HG02884 (cell line): ENCODE measurements around the gene DCTD.

Experiments used
- ATAC-seq: cut with Tn5 transposase; IDR thresholded peaks from one replicate; pipeline ENCODE4 v1.9.1; 2021; ENCODE audit warnings: mild to moderate bottlenecking, moderate library complexity; ENCODE audit not compliant: unreplicated experiment

The DCTD gene

DNA sequence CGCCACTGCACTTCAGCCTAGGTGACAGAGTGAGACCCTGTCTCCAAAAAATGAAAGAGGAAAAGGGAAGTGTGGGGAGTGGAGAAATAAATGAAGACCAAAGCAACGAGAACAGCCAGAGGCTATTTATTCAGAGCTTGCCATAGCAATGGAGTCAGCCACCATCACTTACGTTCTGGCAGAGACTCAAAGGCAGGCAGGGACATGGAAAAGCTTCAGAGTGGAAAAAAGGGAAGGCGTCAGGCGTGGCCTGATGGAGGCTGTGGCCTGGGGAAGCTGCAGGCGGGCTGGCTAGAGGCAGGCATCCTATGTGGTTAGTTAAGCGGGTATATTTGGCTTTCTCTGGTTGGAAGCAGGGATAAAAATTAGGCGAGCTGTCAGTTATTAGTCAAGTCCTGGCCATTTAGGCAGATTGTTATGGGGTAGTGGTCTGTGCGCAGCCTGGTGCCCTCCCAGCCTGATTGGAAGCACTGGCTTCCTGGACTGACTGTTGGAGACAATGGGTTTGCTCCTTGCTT lies 73.3 kb downstream of the DCTD start:
- no peak for ATAC-seq

DNA sequence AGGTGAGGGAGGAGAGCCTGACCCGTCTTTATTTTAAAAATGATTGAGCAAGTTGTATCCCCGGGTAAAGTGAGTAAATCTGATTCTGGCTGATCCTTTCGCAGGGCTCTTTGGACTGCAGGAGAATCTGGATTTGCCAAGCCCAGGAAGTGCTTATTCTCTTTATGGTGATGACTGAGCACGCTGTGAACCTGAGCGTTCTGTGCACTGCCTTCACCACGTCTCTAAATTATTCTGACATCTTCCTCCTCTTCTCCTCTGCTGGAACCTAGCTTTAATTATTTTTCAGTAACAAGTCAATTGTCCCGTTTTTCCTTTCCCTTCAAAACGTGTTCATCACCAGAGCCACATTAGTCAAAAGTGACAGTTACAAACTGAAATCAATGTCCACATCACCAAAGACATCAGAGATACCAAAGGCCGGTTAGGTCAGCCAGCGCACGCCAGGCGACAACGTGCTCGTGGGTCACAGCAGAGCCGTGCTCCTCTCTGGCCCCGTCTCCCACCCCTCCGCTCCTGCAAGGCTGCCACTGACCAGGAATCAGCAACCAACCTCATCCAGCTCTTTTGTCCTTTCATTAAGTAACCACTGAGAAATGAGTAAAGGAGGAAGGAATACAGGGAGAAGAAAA lies 74.3 kb downstream of the DCTD start:
- ATAC-seq = no peak

DNA sequence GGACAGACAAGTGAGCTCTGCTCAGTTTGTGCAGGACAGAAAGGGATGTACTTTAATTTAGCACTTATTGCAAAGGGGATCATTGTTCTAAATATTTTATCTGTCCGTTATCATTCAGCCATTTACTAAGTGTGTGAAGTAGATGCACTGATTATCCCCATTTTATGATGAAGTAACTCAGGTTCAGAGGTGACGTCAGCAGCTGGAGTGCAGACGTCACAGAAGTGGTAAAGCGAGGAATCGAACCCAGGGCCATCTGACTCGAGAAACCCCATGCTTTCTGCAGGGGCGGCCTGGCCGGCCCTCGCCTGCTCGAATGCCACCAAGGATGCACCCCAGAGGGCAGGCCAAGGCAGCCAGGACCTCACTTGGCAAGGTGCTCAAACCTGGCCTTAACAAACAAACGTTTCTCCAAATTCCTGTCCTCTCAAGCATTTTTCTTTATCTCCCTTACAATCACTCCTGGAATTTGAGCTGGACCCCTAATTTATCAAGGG lies 75.0 kb downstream of the DCTD start:
- no peak for ATAC-seq

DNA sequence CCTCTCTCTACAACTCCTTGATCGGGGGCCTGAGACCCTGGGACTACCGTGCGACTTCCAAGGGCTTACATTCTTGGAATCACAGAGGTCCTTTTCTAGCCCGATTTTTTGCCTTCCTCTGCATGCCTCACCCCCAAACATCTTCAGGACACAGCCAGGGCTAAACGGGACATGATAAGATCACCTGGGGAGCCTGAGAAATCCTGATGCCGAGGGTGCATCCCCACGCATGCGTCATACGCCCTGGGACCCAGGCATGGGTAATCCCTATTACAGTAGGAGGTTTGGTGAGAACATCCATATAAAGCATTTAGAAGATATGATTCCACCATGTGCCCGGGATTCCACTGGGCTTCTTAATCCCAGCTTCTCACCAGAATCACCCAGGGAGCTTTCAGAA lies 77.1 kb downstream of the DCTD start:
- no peak for ATAC-seq
